ENCODE measurements around the gene LRP1B. TPM values are rescaled to one million over a fixed set of nuclear protein-coding genes. Genes with fewer than 3 reads are reported as not detected.
A peak's percentile ranks its signal among the peaks of the same experiment; 100 is the strongest.

Gene LRP1B
- total RNA-seq, 8 experiments from 2014 or later = 0.04 to 31.2 (median 11.5) TPM

GRCh38 chr2:141142025-141142424 lies 988.8 kb downstream of the LRP1B start:
- WGBS, 10 experiments = 20 to 94% (median 85%) methylated on average over 1 to 3 of the region's 3 CpGs; no CpG with 5 or more reads in 2 of the 10 experiments
- no peak overlapping the region for H3K4me3 ChIP-seq
- no peak overlapping the region for H3K27ac ChIP-seq
- no peaks in the 10 kb centered on the region for H3K4me1 ChIP-seq (replicated peaks in 1 of 2)
- in situ Hi-C loops (cut with MboI; ENCODE audit: low pct_unique_long_range_greater_than_20kb in 2 of 9, low sequenced_read_pairs in 9 of 9, unreplicated experiment in 9 of 9) = no loop called here
- ATAC-seq (replicated peaks in 6 of 8) = no peak

GRCh38 chr2:141137122-141137693 lies 993.6 kb downstream of the LRP1B start:
- Histone ChIP-seq H3K4me3 (no peak overlapping the region), H3K27ac (no peak overlapping the region), H3K4me1 (replicated peaks in 1 of 2) (no peaks in the 10 kb centered on the region)
- in situ Hi-C loops (cut with MboI; ENCODE audit: low pct_unique_long_range_greater_than_20kb in 2 of 9, low sequenced_read_pairs in 9 of 9, unreplicated experiment in 9 of 9) = no loop called here
- WGBS, 10 experiments = 24 to 95% (median 85%) methylated on average over 1 to 4 of the region's 4 CpGs
- no peak for ATAC-seq (replicated peaks in 6 of 8)

- Histone ChIP-seq H3K4me3 (no peak overlapping the region), H3K4me1 (replicated peaks in 1 of 2) (no peaks in the 10 kb centered on the region), H3K27ac (no peak overlapping the region)
- in situ Hi-C loops (cut with MboI; ENCODE audit: low pct_unique_long_range_greater_than_20kb in 2 of 9, low sequenced_read_pairs in 9 of 9, unreplicated experiment in 9 of 9) = no loop called here
- ATAC-seq (replicated peaks in 6 of 8) = no peak
- 44 to 100% (median 67%) methylated on average over 1 to 4 of the region's 4 CpGs; no CpG with 5 or more reads in 5 of the 10 experiments for WGBS, 10 experiments
Measured at GRCh38 chr2:141133883-141134282, 996.9 kb downstream of the LRP1B start.

DNA sequence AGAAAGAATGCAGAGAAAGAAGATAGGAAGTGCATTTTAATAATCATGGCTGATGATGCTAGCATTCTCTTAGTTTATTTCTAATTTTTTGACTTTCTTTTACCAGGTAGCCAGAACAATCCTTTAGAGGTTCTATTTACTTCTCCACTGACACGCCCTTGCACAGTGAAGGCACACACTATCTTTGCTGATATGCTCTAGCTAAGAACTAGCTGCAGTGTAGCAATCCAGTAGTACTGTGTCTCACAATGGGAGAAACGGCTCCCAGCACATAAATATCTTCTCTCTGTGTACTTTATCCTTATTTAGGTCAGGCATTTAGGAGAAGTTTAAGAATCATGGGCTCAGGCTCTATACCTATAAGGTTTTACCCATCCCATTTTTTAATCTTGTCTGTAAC lies 1005.4 kb downstream of the LRP1B start:
- 0 to 100% (median 58%) methylated on average over 1 to 2 of the region's 2 CpGs; no CpG with 5 or more reads in 1 of the 10 experiments for WGBS, 10 experiments
- no peak overlapping the region for H3K27ac ChIP-seq
- ATAC-seq (replicated peaks in 6 of 8) = no peak

DNA sequence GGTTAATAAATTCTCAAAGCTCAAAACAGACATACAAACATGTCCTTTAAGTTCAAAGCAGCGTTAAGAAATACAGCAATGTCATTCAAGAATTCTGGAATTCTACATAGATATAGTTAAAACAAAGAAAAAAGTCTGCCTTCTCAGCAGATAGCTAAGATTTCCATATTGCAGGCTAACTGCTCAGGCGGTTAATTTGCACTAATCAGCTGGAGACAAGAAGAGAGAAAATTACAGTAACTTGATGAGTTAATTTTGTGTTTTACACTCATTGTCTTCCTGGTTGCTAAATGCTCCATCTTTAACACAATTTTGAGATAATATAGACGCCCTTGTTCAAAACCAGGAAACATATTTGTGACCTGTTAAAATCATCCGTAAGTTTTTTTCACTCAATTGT lies 1012.0 kb downstream of the LRP1B start:
- in situ Hi-C loops (cut with MboI; ENCODE audit: low pct_unique_long_range_greater_than_20kb in 2 of 9, low sequenced_read_pairs in 9 of 9, unreplicated experiment in 9 of 9) = no loop called here

More for the DNA sequence above, 1005.4 kb downstream of the LRP1B start:
- peaks cover 0 to 8% of the 10 kb centered on the region in 2 donors for H3K4me1 ChIP-seq (replicated peaks in 1 of 2)
- in situ Hi-C loops (cut with MboI; ENCODE audit: low pct_unique_long_range_greater_than_20kb in 2 of 9, low sequenced_read_pairs in 9 of 9, unreplicated experiment in 9 of 9) = no loop called here
- no peak overlapping the region for H3K4me3 ChIP-seq

GRCh38 chr2:141113301-141113700 lies 1017.5 kb downstream of the LRP1B start:
- no peak for ATAC-seq (replicated peaks in 6 of 8)
- H3K27ac ChIP-seq = no peak overlapping the region
- in situ Hi-C loops (cut with MboI; ENCODE audit: low pct_unique_long_range_greater_than_20kb in 2 of 9, low sequenced_read_pairs in 9 of 9, unreplicated experiment in 9 of 9) = no loop called here
- H3K4me3 ChIP-seq = no peak overlapping the region
- H3K4me1 ChIP-seq (replicated peaks in 1 of 2) = no peaks in the 10 kb centered on the region

More for the DNA sequence above, 1012.0 kb downstream of the LRP1B start:
- 35 to 92% (median 78%) methylated on average over 2 to 4 of the region's 4 CpGs for WGBS, 10 experiments
- ATAC-seq (replicated peaks in 6 of 8) = no peak
- H3K27ac ChIP-seq = no peak overlapping the region
- no peak overlapping the region for H3K4me3 ChIP-seq
- peaks cover 0 to 2% of the 10 kb centered on the region in 2 donors for H3K4me1 ChIP-seq (replicated peaks in 1 of 2)

GRCh38 chr2:141109633-141110032 lies 1021.2 kb downstream of the LRP1B start:
- H3K27ac ChIP-seq = no peak overlapping the region
- in situ Hi-C loops (cut with MboI; ENCODE audit: low pct_unique_long_range_greater_than_20kb in 2 of 9, low sequenced_read_pairs in 9 of 9, unreplicated experiment in 9 of 9) = no loop called here
- ATAC-seq (replicated peaks in 6 of 8) = no peak
- H3K4me1 ChIP-seq (replicated peaks in 1 of 2) = no peaks in the 10 kb centered on the region
- H3K4me3 ChIP-seq = no peak overlapping the region

- Histone ChIP-seq H3K27ac (no peak overlapping the region), H3K4me3 (no peak overlapping the region), H3K4me1 (replicated peaks in 1 of 2) (no peaks in the 10 kb centered on the region)
- in situ Hi-C loops (cut with MboI; ENCODE audit: low pct_unique_long_range_greater_than_20kb in 2 of 9, low sequenced_read_pairs in 9 of 9, unreplicated experiment in 9 of 9) = no loop called here
- no peak for ATAC-seq (replicated peaks in 6 of 8)
Measured at GRCh38 chr2:141105763-141106162, 1025.1 kb downstream of the LRP1B start.

DNA sequence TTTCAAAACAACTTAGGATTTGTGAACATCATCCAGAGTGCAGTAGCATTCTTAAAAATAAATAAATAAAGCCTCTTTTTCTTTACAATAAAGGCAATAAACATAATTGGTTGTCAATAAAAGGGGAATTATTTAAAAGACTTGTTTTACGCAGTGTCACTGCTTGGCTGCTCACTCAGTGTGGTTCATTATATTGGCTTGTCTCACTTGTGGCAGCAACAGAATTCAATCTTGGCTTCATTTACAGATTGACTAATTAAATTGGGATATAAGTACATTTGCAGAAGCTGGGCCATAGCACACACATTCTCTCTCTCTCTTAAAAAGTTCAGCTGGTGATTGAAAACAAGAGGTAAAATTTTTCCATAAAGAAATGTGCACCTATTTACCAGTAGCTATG lies 1027.6 kb downstream of the LRP1B start:
- no peak for ATAC-seq (replicated peaks in 6 of 8)
- in situ Hi-C loops (cut with MboI; ENCODE audit: low pct_unique_long_range_greater_than_20kb in 2 of 9, low sequenced_read_pairs in 9 of 9, unreplicated experiment in 9 of 9) = no loop called here
- H3K27ac ChIP-seq = no peak overlapping the region
- 50 to 100% (median 83%) methylated on average over 1 of the region's 1 CpG for WGBS, 10 experiments
- no peak overlapping the region for H3K4me3 ChIP-seq
- H3K4me1 ChIP-seq (replicated peaks in 1 of 2) = no peaks in the 10 kb centered on the region

- no peak overlapping the region for H3K4me3 ChIP-seq
- whole genome bisulfite sequencing, 10 experiments = 25 to 71% (median 53%) methylated on average over 1 of the region's 1 CpG; no CpG with 5 or more reads in 6 of the 10 experiments
- ATAC-seq (replicated peaks in 6 of 8) = peak in 4 of 8 experiments; percentile 24 to 98 (median 74)
- peaks cover 0 to 3% of the 10 kb centered on the region in 2 donors for H3K4me1 ChIP-seq (replicated peaks in 1 of 2)
- no peak overlapping the region for H3K27ac ChIP-seq
- in situ Hi-C loops (cut with MboI; ENCODE audit: low pct_unique_long_range_greater_than_20kb in 2 of 9, low sequenced_read_pairs in 9 of 9, unreplicated experiment in 9 of 9) = no loop called here
Measured at GRCh38 chr2:141079231-141079630, 1051.6 kb downstream of the LRP1B start.

- no peak for ATAC-seq (replicated peaks in 6 of 8)
- Histone ChIP-seq H3K4me3 (no peak overlapping the region), H3K27ac (no peak overlapping the region), H3K4me1 (replicated peaks in 1 of 2) (peaks cover 0 to 3% of the 10 kb centered on the region in 2 donors)
- in situ Hi-C loops (cut with MboI; ENCODE audit: low pct_unique_long_range_greater_than_20kb in 2 of 9, low sequenced_read_pairs in 9 of 9, unreplicated experiment in 9 of 9) = no loop called here
Measured at GRCh38 chr2:141075753-141076152, 1055.1 kb downstream of the LRP1B start.

GRCh38 chr2:141068053-141068682 lies 1062.6 kb downstream of the LRP1B start:
- ATAC-seq (replicated peaks in 6 of 8) = no peak
- WGBS, 10 experiments = 60 to 100% (median 90%) methylated on average over 2 to 9 of the region's 9 CpGs; no CpG with 5 or more reads in 1 of the 10 experiments
- no peaks in the 10 kb centered on the region for H3K4me1 ChIP-seq (replicated peaks in 1 of 2)
- in situ Hi-C loops (cut with MboI; ENCODE audit: low pct_unique_long_range_greater_than_20kb in 2 of 9, low sequenced_read_pairs in 9 of 9, unreplicated experiment in 9 of 9) = no loop called here
- no peak overlapping the region for H3K27ac ChIP-seq
- no peak overlapping the region for H3K4me3 ChIP-seq

DNA sequence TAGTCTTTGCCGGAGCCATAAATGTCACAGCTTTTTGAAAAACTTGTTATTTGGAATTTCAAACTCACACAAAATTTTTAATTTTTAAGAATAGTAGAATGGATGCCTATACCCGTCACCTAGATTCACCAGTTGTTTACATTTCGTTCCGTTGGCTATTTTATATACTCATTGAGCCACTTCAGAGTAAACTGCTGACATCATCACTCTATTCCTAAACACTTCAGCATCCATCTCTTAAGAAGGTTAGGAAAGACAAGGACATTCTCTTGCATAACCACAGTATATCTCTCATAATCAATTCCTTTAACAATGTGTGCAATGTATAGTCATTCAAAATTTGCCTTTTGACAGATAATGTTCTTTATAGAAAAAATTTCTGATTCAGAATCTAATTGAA lies 1065.8 kb downstream of the LRP1B start:
- Histone ChIP-seq H3K27ac (no peak overlapping the region), H3K4me1 (replicated peaks in 1 of 2) (no peaks in the 10 kb centered on the region), H3K4me3 (no peak overlapping the region)
- WGBS, 10 experiments = 55 to 95% (median 69%) methylated on average over 2 to 4 of the region's 4 CpGs
- in situ Hi-C loops (cut with MboI; ENCODE audit: low pct_unique_long_range_greater_than_20kb in 2 of 9, low sequenced_read_pairs in 9 of 9, unreplicated experiment in 9 of 9) = no loop called here
- no peak for ATAC-seq (replicated peaks in 6 of 8)

DNA sequence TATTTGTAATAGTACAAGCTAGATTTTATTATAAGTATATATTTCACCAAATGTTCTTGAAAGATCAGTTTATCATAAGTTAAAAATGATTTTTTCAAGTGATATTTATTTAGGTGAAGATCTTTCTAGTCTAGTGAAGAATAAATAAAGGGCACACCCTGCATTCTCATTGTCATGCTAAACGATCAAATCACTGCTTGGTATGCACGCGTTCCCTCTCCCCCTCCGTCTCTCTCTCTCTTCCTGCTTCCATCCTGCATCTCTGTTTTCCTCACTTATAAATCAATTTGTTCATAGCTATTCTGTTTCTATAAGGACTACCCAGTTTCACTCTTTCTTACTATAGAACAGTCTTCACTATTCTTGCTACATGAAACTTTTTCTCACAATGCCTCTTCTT lies 1067.4 kb downstream of the LRP1B start:
- WGBS, 10 experiments = 32 to 93% (median 55%) methylated on average over 2 to 4 of the region's 4 CpGs; no CpG with 5 or more reads in 1 of the 10 experiments
- no peak for ATAC-seq (replicated peaks in 6 of 8)
- H3K4me3 ChIP-seq = no peak overlapping the region
- H3K27ac ChIP-seq = no peak overlapping the region
- H3K4me1 ChIP-seq (replicated peaks in 1 of 2) = peaks cover 0 to 2% of the 10 kb centered on the region in 2 donors
- in situ Hi-C loops (cut with MboI; ENCODE audit: low pct_unique_long_range_greater_than_20kb in 2 of 9, low sequenced_read_pairs in 9 of 9, unreplicated experiment in 9 of 9) = no loop called here
